ENCODE results near the gene NHERF2. TPM values are rescaled to one million over a fixed set of nuclear protein-coding genes. Genes with fewer than 3 reads are reported as not detected.

Gene NHERF2
- total and polyA plus RNA-seq, 2 of the 4 experiments (the other 2 are of a cell fraction) = 18.6 to 77.8 TPM

DNA sequence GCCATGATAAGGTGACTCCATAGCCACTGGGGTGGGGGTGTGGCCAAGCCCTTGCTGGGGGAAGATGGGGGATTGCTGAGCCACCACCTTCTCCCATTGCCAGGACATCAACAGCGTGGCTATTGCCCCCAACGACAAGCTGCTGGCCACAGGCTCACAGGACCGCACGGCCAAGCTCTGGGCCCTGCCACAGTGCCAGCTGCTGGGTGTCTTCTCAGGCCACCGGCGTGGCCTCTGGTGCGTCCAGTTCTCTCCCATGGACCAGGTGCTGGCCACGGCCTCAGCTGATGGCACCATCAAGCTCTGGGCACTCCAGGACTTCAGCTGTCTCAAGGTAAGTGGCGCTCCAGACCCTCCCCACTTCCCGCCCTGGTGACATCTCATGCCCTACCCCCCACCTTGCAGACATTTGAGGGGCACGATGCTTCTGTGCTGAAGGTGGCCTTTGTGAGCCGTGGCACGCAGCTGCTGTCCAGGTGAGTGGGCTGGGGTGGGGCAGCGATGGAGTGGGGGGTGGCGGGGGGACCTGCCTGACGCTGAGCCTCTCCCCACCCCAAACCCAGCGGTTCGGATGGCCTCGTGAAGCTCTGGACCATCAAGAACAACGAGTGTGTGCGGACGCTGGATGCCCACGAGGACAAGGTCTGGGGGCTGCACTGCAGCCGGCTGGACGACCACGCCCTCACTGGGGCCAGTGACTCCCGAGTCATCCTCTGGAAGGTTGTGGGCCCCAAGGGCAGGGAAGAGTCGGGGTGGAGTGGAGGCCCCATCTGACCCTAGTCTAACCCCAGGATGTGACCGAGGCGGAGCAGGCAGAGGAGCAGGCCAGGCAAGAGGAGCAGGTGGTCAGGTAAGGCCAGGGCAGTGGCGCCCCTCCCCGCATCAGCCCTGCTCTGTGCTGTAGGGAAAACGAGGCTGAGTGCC lies 49.5 kb upstream of the NHERF2 start (continued):
- TF ChIP-seq, protein P1, sequence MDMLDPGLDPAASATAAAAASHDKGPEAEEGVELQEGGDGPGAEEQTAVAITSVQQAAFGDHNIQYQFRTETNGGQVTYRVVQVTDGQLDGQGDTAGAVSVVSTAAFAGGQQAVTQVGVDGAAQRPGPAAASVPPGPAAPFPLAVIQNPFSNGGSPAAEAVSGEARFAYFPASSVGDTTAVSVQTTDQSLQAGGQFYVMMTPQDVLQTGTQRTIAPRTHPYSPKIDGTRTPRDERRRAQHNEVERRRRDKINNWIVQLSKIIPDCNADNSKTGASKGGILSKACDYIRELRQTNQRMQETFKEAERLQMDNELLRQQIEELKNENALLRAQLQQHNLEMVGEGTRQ (IDR thresholded peaks at IDR 0.05; ENCODE audit: low read depth, low read length) = no peak

- Histone ChIP-seq H3K23ac (ENCODE audit: low read depth, low read length) (no peak overlapping the region), H2BK5ac (ENCODE audit: low read depth, low read length, poor library complexity, severe bottlenecking) (no peak overlapping the region), H4K5ac (ENCODE audit: low read depth, low read length) (no peak overlapping the region), H2BK20ac (ENCODE audit: low read depth, low read length) (no peak overlapping the region), H3K27me3 (ENCODE audit: control insufficient read depth, insufficient read depth, low read length) (peaks cover 29% of the 10 kb centered on the region; the same call in 1 of the 2 replicates), H3K56ac (ENCODE audit: extremely low read depth, insufficient read depth, low read length) (no peak overlapping the region), H3K4me3 (ENCODE audit: insufficient read depth, low read depth, low read length) (no peak overlapping the region), H3K14ac (replicated peaks; ENCODE audit: low read depth, low read length) (no peak overlapping the region), H3K79me1 (ENCODE audit: low read depth in 1 of 2, low read length in 2 of 2) (peaks cover 0 to 13% of the 10 kb centered on the region in 2 experiments; a peak in 1 of 4 replicates), H3K9me3 (ENCODE audit: control insufficient read depth, insufficient read depth, low read length) (no peaks in the 10 kb centered on the region), H2BK15ac (ENCODE audit: low read depth, low read length) (no peak overlapping the region), H3K9ac (ENCODE audit: low read depth, low read length) (no peak overlapping the region), H4K20me1 (ENCODE audit: insufficient read depth, low read length) (no peaks in the 10 kb centered on the region; the same call in 1 of the 2 replicates), H2AK9ac (replicated peaks; ENCODE audit: low read depth, low read length, poor library complexity) (no peak overlapping the region), H3K4ac (ENCODE audit: low read depth, low read length) (no peak overlapping the region), H3K27ac (ENCODE audit: insufficient read depth, low read length) (no peak overlapping the region), H2AFZ (replicated peaks; ENCODE audit: low read length, poor library complexity) (no peak overlapping the region), H4K91ac (ENCODE audit: insufficient read depth, low read depth, low read length) (no peak overlapping the region), H2BK120ac (ENCODE audit: low read depth, low read length) (no peak overlapping the region), H4K8ac (ENCODE audit: low read depth in 2 of 2, low read length in 2 of 2) (no peak overlapping the region), H3K4me1 (ENCODE audit: control insufficient read depth, insufficient read depth, low read length) (no peaks in the 10 kb centered on the region; the same call in 1 of the 2 replicates), H3K18ac (ENCODE audit: low read depth, low read length) (no peak overlapping the region), H3K9me1 (ENCODE audit: insufficient read depth, low read length) (no peaks in the 10 kb centered on the region), H3K36me3 (ENCODE audit: control insufficient read depth, insufficient read depth, low read length) (peaks cover 48% of the 10 kb centered on the region), H2AK5ac (ENCODE audit: low read depth, low read length) (no peak overlapping the region), H3K4me2 (ENCODE audit: low read depth, low read length) (no peak overlapping the region)
- POLR2A ChIA-PET (ENCODE audit: unreplicated experiment) = no interaction called here
- in situ Hi-C loops (cut with MboI; ENCODE audit: low sequenced_read_pairs) (no loop called here), dilution Hi-C loops (cut with HindIII; ENCODE audit: low sequenced_read_pairs, unreplicated experiment) (no loop called here), intact Hi-C loops (cut with micrococcal nuclease) (no loop called here)
- ATAC-seq (ENCODE audit: low read depth) (no peak), DNase-seq (no peak)
- no TSS peak for BruUV-seq (replicated peaks)
- CTCF ChIA-PET = no interaction called here
- WGBS, 2 experiments (ENCODE audit: extremely low coverage in 2 of 2, insufficient read length in 1 of 2) = 91% methylated on average over 7 of the region's 18 CpGs; no CpG with 5 or more reads in 1 of the 2 experiments
- TF ChIP-seq, protein P2, sequence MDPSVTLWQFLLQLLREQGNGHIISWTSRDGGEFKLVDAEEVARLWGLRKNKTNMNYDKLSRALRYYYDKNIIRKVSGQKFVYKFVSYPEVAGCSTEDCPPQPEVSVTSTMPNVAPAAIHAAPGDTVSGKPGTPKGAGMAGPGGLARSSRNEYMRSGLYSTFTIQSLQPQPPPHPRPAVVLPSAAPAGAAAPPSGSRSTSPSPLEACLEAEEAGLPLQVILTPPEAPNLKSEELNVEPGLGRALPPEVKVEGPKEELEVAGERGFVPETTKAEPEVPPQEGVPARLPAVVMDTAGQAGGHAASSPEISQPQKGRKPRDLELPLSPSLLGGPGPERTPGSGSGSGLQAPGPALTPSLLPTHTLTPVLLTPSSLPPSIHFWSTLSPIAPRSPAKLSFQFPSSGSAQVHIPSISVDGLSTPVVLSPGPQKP (IDR thresholded peaks at IDR 0.05; ENCODE audit: borderline replicate concordance, low read depth, low read length) = no peak
- TF ChIP-seq MAZ (IDR thresholded peaks at IDR 0.05; ENCODE audit: borderline replicate concordance, low read depth, low read length) (no peak), CTCF (conservative IDR thresholded peaks at IDR 0.05; ENCODE audit: low read depth, low read length) (no peak), CEBPB (IDR thresholded peaks at IDR 0.05; ENCODE audit: low read depth, low read length) (no peak), RAD21 (IDR thresholded peaks at IDR 0.05; ENCODE audit: low read length) (no peak), POLR2A (IDR thresholded peaks at IDR 0.05; ENCODE audit: low read depth, low read length) (no peak), BHLHE40 (IDR thresholded peaks at IDR 0.05; ENCODE audit: low read depth, low read length) (no peak), MXI1 (IDR thresholded peaks at IDR 0.05; ENCODE audit: borderline replicate concordance, low read depth, low read length) (no peak), FOS (IDR thresholded peaks at IDR 0.05; ENCODE audit: low read depth, low read length) (no peak)
- TF ChIP-seq, protein P1 (IDR thresholded peaks at IDR 0.05; ENCODE audit: low read depth, low read length) = no peak
These were observed 48.8 kb upstream of the NHERF2 start for GRCh38 chr16:1977875-1978268.
